ENCODE results near the gene LMO1.

LMO1 gene

GRCh38 chr11:8292351-8292750 lies 28.7 kb upstream of the LMO1 start:
- no peaks in the 10 kb centered on the region for H3K36me3 Mint-ChIP-seq
- no peaks in the 10 kb centered on the region for H3K4me1 Mint-ChIP-seq (ENCODE audit: low read depth)
- H3K27ac Mint-ChIP-seq = no peak overlapping the region
- peaks cover 2% of the 10 kb centered on the region for H3K27me3 Mint-ChIP-seq
- H3K9me3 Mint-ChIP-seq (ENCODE audit: low read depth) = no peaks in the 10 kb centered on the region
- H3K4me3 Mint-ChIP-seq = no peak overlapping the region

- Mint-ChIP-seq H3K4me3 (no peak overlapping the region), H3K36me3 (no peaks in the 10 kb centered on the region), H3K9me3 (ENCODE audit: low read depth) (no peaks in the 10 kb centered on the region), H3K27ac (no peak overlapping the region), H3K4me1 (ENCODE audit: low read depth) (no peaks in the 10 kb centered on the region), H3K27me3 (peaks cover 4% of the 10 kb centered on the region)
Observed at GRCh38 chr11:8291421-8292350, 28.0 kb upstream of the LMO1 start.

- Mint-ChIP-seq H3K27me3 (peaks cover 4% of the 10 kb centered on the region), H3K9me3 (ENCODE audit: low read depth) (no peaks in the 10 kb centered on the region), H3K27ac (no peak overlapping the region)
Observed at GRCh38 chr11:8290081-8290810, 26.6 kb upstream of the LMO1 start.

GRCh38 chr11:8289492-8289918 lies 25.8 kb upstream of the LMO1 start:
- H3K4me3 Mint-ChIP-seq = no peak overlapping the region
- no peaks in the 10 kb centered on the region for H3K9me3 Mint-ChIP-seq (ENCODE audit: low read depth)
- no peak overlapping the region for H3K27ac Mint-ChIP-seq
- H3K36me3 Mint-ChIP-seq = no peaks in the 10 kb centered on the region
- peaks cover 4% of the 10 kb centered on the region for H3K27me3 Mint-ChIP-seq
- H3K4me1 Mint-ChIP-seq (ENCODE audit: low read depth) = no peaks in the 10 kb centered on the region

More at GRCh38 chr11:8290081-8290810, 26.6 kb upstream of the LMO1 start:
- no peak overlapping the region for H3K4me3 Mint-ChIP-seq
- H3K4me1 Mint-ChIP-seq (ENCODE audit: low read depth) = no peaks in the 10 kb centered on the region
- no peaks in the 10 kb centered on the region for H3K36me3 Mint-ChIP-seq

GRCh38 chr11:8288824-8289491 lies 25.3 kb upstream of the LMO1 start:
- no peak overlapping the region for H3K27ac Mint-ChIP-seq
- no peaks in the 10 kb centered on the region for H3K9me3 Mint-ChIP-seq (ENCODE audit: low read depth)
- H3K36me3 Mint-ChIP-seq = no peaks in the 10 kb centered on the region
- H3K27me3 Mint-ChIP-seq = peaks cover 4% of the 10 kb centered on the region
- no peaks in the 10 kb centered on the region for H3K4me1 Mint-ChIP-seq (ENCODE audit: low read depth)
- H3K4me3 Mint-ChIP-seq = no peak overlapping the region

DNA sequence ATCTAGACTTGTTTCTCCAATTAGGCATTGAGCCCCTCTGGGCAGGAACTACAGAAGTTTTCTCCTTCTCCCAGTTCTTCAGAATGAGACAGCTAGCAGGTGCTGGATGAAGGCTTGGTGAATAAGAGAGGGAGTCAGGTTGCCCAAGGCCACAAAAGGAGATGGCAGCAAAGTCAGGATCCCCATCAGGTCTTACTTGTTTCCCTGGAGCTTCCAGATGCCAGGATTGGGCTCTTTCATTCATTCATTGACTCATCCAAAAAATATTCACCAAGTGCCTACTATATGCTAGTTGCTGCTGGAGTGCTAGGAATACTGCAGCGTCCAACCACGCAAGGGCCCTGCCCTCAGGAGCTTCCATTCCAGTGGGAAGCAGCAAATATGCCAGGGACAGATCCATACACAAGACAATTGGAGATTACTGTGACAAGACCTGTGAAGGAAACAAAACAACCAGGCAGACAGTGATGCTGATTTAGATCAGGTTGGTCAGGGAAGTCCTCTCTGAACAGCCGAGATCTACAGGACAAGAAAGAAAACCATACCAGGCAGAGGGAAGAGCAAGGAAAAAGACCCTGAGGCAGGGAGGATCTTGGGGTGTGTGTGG lies 24.6 kb upstream of the LMO1 start:
- H3K4me3 Mint-ChIP-seq = no peak overlapping the region
- H3K36me3 Mint-ChIP-seq = no peaks in the 10 kb centered on the region
- H3K9me3 Mint-ChIP-seq (ENCODE audit: low read depth) = no peaks in the 10 kb centered on the region
- H3K27ac Mint-ChIP-seq = no peak overlapping the region
- H3K27me3 Mint-ChIP-seq = peaks cover 4% of the 10 kb centered on the region
- no peaks in the 10 kb centered on the region for H3K4me1 Mint-ChIP-seq (ENCODE audit: low read depth)

GRCh38 chr11:8287703-8288102 lies 24.0 kb upstream of the LMO1 start:
- Mint-ChIP-seq H3K4me3 (no peak overlapping the region), H3K27me3 (peaks cover 4% of the 10 kb centered on the region), H3K27ac (no peak overlapping the region), H3K36me3 (no peaks in the 10 kb centered on the region), H3K4me1 (ENCODE audit: low read depth) (no peaks in the 10 kb centered on the region), H3K9me3 (ENCODE audit: low read depth) (no peaks in the 10 kb centered on the region)

- Mint-ChIP-seq H3K27ac (no peak overlapping the region), H3K9me3 (ENCODE audit: low read depth) (no peaks in the 10 kb centered on the region), H3K27me3 (peaks cover 4% of the 10 kb centered on the region), H3K36me3 (no peaks in the 10 kb centered on the region), H3K4me1 (ENCODE audit: low read depth) (no peaks in the 10 kb centered on the region), H3K4me3 (no peak overlapping the region)
Observed at GRCh38 chr11:8287297-8287696, 23.6 kb upstream of the LMO1 start.

- Mint-ChIP-seq H3K4me3 (no peak overlapping the region), H3K27me3 (peaks cover 4% of the 10 kb centered on the region), H3K4me1 (ENCODE audit: low read depth) (no peaks in the 10 kb centered on the region), H3K9me3 (ENCODE audit: low read depth) (no peaks in the 10 kb centered on the region), H3K36me3 (no peaks in the 10 kb centered on the region), H3K27ac (no peak overlapping the region)
Observed at GRCh38 chr11:8286886-8287285, 23.2 kb upstream of the LMO1 start.

- Mint-ChIP-seq H3K4me1 (ENCODE audit: low read depth) (no peaks in the 10 kb centered on the region), H3K27ac (no peak overlapping the region), H3K27me3 (peaks cover 4% of the 10 kb centered on the region), H3K9me3 (ENCODE audit: low read depth) (no peaks in the 10 kb centered on the region), H3K4me3 (no peak overlapping the region), H3K36me3 (no peaks in the 10 kb centered on the region)
Observed at GRCh38 chr11:8285796-8286195, 22.1 kb upstream of the LMO1 start.

- no peak overlapping the region for H3K4me3 Mint-ChIP-seq
- H3K9me3 Mint-ChIP-seq (ENCODE audit: low read depth) = no peaks in the 10 kb centered on the region
- no peaks in the 10 kb centered on the region for H3K4me1 Mint-ChIP-seq (ENCODE audit: low read depth)
- H3K36me3 Mint-ChIP-seq = no peaks in the 10 kb centered on the region
- no peak overlapping the region for H3K27ac Mint-ChIP-seq
- H3K27me3 Mint-ChIP-seq = peaks cover 4% of the 10 kb centered on the region
Observed at GRCh38 chr11:8285228-8285627, 21.6 kb upstream of the LMO1 start.

DNA sequence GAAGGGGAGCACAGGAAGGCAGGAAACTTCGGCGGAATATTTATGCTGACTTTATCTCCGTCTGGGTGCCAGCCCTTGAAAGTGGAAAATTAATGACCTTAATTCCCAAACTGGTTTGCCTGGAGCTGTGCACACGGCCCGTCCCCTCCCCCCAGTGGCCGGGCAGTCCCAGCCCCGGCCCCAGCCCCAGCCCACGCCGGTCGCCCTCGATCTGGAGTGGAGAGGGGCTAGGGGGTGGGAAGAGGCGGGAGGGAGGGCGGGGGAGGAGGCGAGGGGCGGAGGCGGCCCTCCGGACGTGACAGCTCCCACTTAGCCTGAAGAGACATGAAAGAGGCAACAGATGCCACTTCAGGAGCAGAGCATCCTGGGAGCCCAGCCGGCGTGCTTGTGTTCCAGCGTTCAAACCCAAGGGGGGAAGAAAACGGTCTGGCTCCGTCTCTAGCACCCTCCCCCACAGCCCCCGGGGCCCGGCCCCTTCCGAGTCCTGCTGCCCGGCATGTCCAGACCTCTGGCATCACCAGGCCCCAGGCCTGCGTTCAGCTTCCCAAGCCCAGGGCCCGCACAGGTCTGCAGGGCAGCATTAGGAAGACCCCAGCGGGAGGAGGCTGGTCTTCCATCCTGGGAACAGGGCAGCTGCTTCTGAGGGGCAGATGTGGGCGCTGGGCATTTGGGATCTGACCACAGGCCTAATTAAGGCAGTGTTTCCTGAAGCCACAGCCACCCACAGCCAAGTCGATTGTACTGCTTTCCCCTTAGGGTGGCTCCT lies 20.0 kb upstream of the LMO1 start:
- H3K4me3 Mint-ChIP-seq = no peak overlapping the region
- no peaks in the 10 kb centered on the region for H3K4me1 Mint-ChIP-seq (ENCODE audit: low read depth)
- H3K9me3 Mint-ChIP-seq (ENCODE audit: low read depth) = no peaks in the 10 kb centered on the region
- no peak overlapping the region for H3K27ac Mint-ChIP-seq
- H3K27me3 Mint-ChIP-seq = peaks cover 4% of the 10 kb centered on the region
- H3K36me3 Mint-ChIP-seq = no peaks in the 10 kb centered on the region

DNA sequence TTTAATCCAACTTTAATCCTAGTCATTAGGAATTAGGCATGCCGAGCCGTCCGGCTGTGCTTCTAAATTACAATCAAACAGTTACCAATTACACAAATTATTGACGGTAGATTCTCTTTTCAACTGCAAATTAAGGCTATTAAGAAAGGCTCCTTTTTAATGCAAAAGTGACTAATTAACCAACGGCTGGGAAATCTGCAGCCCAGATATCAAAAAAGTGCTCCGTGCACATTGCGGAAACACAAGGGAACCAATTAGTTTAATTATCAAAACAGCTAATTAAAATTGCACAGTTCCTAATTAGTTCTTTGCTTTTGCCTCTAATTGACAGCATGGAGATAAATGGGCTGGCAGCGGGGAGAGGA lies 19.4 kb upstream of the LMO1 start:
- peaks cover 2% of the 10 kb centered on the region for H3K27me3 Mint-ChIP-seq
- no peaks in the 10 kb centered on the region for H3K4me1 Mint-ChIP-seq (ENCODE audit: low read depth)
- no peaks in the 10 kb centered on the region for H3K36me3 Mint-ChIP-seq
- no peak overlapping the region for H3K27ac Mint-ChIP-seq
- no peak overlapping the region for H3K4me3 Mint-ChIP-seq
- no peaks in the 10 kb centered on the region for H3K9me3 Mint-ChIP-seq (ENCODE audit: low read depth)

DNA sequence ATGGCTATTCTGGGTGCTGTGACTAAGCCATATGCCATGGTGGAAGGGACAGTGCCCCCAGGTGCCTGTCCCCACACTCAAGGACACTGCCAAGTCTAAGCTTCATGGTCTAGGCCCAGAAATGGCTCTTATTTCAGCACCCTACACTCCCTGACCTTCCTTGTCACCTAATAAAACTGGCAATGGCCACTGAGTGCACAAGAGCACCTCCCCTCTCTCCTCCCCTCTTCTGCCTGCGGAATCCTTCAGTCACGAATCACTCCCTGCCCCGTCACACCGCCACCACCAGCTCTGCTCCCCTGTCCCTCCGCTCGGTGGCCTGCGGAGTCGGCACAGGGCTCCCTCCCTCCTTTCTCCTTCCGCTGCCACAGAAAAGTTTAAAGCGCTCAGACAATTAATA lies 19.0 kb upstream of the LMO1 start:
- H3K36me3 Mint-ChIP-seq = no peaks in the 10 kb centered on the region
- peaks cover 2% of the 10 kb centered on the region for H3K27me3 Mint-ChIP-seq
- no peaks in the 10 kb centered on the region for H3K4me1 Mint-ChIP-seq (ENCODE audit: low read depth)
- no peak overlapping the region for H3K27ac Mint-ChIP-seq
- no peak overlapping the region for H3K4me3 Mint-ChIP-seq
- no peaks in the 10 kb centered on the region for H3K9me3 Mint-ChIP-seq (ENCODE audit: low read depth)
